Activated CD8-positive, alpha-beta memory T cell treated with anti-CD3 and anti-CD28 coated beads for 48 hours (primary cell): ENCODE measurements around the gene DOP1B.

Source experiments
- DNase-seq, 3 experiments: peaks; one replicate each; pipeline ENCODE4 v3.0.0-alpha.2; 2020; ENCODE audit warnings: low read depth in 2 of 3, low spot score in 2 of 3

Gene DOP1B

DNA sequence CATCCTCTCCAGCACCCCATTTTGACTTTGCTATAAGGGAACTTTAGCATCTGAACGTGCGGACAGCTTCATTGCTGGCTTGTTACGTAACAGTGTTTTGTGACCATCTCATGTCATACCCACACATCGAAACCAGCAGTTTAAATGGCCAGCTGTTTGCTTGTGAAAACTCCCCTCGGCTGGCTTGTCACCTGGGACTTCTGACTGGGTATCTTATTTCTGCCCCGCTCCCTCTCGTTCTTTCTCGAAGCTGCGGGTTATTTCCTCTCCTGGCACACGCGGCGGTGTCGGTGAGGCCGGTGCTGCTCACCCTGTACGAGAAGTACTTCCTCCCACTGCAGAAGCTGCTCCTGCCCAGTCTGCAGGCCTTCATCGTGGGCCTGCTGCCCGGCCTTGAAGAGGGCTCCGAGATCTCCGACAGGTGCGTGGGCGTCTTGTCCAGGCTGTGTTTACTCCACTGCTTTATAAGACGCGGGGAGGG lies 43.5 kb downstream of the DOP1B start:
- no peak for DNase-seq

DNA sequence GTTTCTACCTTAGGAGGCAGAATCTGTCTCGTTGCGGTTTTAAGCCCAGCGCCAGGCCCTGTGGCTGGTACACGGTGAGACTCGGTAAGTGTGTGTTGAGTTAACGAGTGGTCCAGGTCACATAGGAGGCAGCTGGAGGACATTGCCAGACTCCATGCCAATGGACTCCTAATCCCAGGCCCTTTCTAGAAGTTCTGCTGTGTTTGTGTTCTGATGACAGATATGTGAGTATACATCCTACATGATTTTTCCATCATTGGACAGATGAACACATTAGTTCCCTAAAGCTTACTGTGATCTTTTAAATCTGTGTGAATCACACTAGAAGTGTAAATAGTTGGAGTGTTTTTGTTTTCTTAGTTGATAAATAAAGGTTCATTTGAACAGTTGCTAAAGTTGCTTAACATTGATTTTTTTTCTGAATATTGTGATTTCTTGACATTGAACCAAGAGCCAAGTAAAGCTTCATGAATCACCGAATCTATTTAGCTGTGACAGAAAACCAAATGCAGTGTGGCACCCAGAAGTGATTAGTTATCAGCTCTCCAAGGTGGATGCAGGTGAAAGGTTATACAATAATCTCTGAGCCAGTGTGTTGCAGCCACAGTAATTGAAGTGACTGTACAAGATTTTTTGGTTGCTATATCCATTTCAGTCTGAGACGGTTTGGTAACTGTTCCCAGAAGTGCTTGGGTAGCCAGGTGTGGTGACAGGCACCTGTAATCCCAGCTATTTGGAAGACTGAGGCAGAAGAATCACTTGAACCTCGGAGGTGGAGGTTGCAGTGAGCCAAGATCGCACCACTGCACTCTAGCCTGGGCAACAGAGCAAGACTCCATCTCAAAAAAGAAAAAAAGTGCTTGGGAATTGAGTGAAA lies 46.3 kb downstream of the DOP1B start:
- no peak for DNase-seq

DNA sequence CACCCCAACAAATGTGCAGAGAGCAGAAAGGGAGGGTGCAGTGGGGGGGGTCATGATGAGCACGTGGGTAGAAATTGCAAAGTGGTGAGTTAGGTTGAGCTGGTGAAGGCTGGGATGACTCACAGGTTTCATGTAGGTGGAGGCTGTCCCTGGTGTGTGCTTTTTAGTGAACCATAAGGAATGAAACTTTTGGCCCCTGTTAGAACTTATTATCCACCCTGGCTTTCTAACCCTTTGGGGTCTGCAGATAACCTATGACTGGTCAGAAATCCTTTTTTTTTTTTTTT lies 46.9 kb downstream of the DOP1B start:
- DNase-seq, result peak in 2 of 3 experiments; percentile 8 to 16

DNA sequence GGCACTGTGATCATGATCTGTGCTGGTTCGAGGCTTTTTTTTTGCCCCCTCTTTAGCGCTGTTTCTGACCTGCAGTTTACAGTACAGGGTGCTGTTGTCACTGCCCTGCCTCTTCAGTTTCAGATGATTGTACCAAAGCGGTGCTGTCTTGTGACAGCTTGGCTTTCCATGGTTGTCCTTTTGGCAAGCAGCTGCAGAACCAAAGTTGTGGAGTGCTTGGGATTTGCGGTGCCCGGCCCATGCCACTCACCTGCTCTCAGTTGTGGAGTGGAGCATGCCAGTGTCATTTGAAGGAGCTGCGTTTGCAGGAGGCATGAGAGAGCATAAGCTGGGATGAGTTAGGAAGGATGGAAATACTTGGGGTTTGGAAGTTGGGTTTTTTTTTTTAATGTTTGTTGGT lies 48.4 kb downstream of the DOP1B start:
- no peak for DNase-seq

DNA sequence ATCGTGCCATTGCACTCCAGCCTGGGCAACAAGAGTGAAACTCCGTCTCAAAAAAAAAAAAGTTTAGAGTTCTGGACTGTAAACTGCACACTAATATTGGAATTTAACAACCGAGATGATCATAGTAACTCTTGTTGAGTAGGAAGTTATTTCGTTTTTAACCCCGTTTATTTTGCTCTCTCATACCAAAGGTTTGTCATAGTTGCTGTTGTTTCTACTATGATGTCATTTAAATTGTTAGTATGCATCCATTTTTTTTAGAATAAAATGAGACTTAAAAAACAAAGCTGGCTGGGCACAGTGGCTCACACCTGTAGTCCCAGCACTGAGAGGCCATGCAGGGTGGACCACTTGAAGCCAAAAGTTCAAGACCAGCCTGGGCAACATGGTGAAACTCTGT lies 49.3 kb downstream of the DOP1B start:
- no peak for DNase-seq
